ENCODE measurements around the gene MAP3K5. TPM values are rescaled to one million over a fixed set of nuclear protein-coding genes. Genes with fewer than 3 reads are reported as not detected.

Gene MAP3K5
- total RNA-seq, 1 donor from 2014 or later = 0.02 TPM

- Mint-ChIP-seq H3K4me3 (no peak overlapping the region), H3K9me3 (no peaks in the 10 kb centered on the region), H3K27ac (no peak overlapping the region), H3K27me3 (ENCODE audit: insufficient read depth, low read depth) (peaks cover 27% of the 10 kb centered on the region), H3K36me3 (no peaks in the 10 kb centered on the region), H3K4me1 (peaks cover 25% of the 10 kb centered on the region)
- H2AFZ ChIP-seq (replicated peaks) = no peak overlapping the region
- DNase-seq (ENCODE audit: low spot score) = no peak
- peaks cover 14% of the 10 kb centered on the region for H4K20me1 ChIP-seq (ENCODE audit: low read depth)
- H3K27me3 ChIP-seq = peaks cover 33% of the 10 kb centered on the region
- H3K4me2 ChIP-seq = no peak overlapping the region
- no peak for TF ChIP-seq EZH2phosphoT487 (IDR thresholded peaks at IDR 0.05)
- no peak for TF ChIP-seq EZH2 (IDR thresholded peaks at IDR 0.05)
- no peak for TF ChIP-seq CTCF (IDR thresholded peaks at IDR 0.05)
- H3K4me1 ChIP-seq = peaks cover 13% of the 10 kb centered on the region
- no peaks in the 10 kb centered on the region for H3K9me3 ChIP-seq (ENCODE audit: low read depth)
- H3F3A ChIP-seq (ENCODE audit: low read depth) = peaks cover 9% of the 10 kb centered on the region
- no peaks in the 10 kb centered on the region for H3K36me3 ChIP-seq
- H3K27ac ChIP-seq = no peak overlapping the region
- H3K79me2 ChIP-seq (ENCODE audit: low read depth) = peaks cover 27% of the 10 kb centered on the region
- H3K4me3 ChIP-seq = no peak overlapping the region
- no peak overlapping the region for H3K9ac ChIP-seq
Observed at GRCh38 chr6:136546331-136546730, 245.9 kb downstream of the MAP3K5 start.

- DNase-seq (ENCODE audit: low spot score) = no peak
- Histone ChIP-seq H3K27ac (no peak overlapping the region), H3F3A (ENCODE audit: low read depth) (no peaks in the 10 kb centered on the region), H3K27me3 (peaks cover 13% of the 10 kb centered on the region), H3K36me3 (no peaks in the 10 kb centered on the region), H3K4me1 (peaks cover 22% of the 10 kb centered on the region), H3K79me2 (ENCODE audit: low read depth) (peaks cover 32% of the 10 kb centered on the region), H3K4me3 (no peak overlapping the region), H4K20me1 (ENCODE audit: low read depth) (peaks cover 22% of the 10 kb centered on the region), H3K9me3 (ENCODE audit: low read depth) (no peaks in the 10 kb centered on the region), H3K9ac (no peak overlapping the region), H3K4me2 (no peak overlapping the region), H2AFZ (replicated peaks) (no peak overlapping the region)
- Mint-ChIP-seq H3K36me3 (no peaks in the 10 kb centered on the region), H3K4me1 (peaks cover 35% of the 10 kb centered on the region), H3K9me3 (no peaks in the 10 kb centered on the region), H3K27ac (no peak overlapping the region), H3K27me3 (ENCODE audit: insufficient read depth, low read depth) (peaks cover 20% of the 10 kb centered on the region), H3K4me3 (no peak overlapping the region)
- no peak for TF ChIP-seq EZH2 (IDR thresholded peaks at IDR 0.05)
- no peak for TF ChIP-seq CTCF (IDR thresholded peaks at IDR 0.05)
- no peak for TF ChIP-seq EZH2phosphoT487 (IDR thresholded peaks at IDR 0.05)
Observed at GRCh38 chr6:136544326-136544725, 248.0 kb downstream of the MAP3K5 start.

- Histone ChIP-seq H3K4me3 (no peak overlapping the region), H3K9ac (no peak overlapping the region), H3K4me2 (no peak overlapping the region), H3K79me2 (ENCODE audit: low read depth) (peaks cover 6% of the 10 kb centered on the region), H3K9me3 (ENCODE audit: low read depth) (no peaks in the 10 kb centered on the region), H3K36me3 (no peaks in the 10 kb centered on the region), H4K20me1 (ENCODE audit: low read depth) (peaks cover 8% of the 10 kb centered on the region), H3K27me3 (no peaks in the 10 kb centered on the region), H2AFZ (replicated peaks) (no peak overlapping the region), H3K4me1 (peaks cover 12% of the 10 kb centered on the region), H3K27ac (no peak overlapping the region), H3F3A (ENCODE audit: low read depth) (no peaks in the 10 kb centered on the region)
- no peak overlapping the region for H3K4me3 Mint-ChIP-seq
- H3K9me3 Mint-ChIP-seq = no peaks in the 10 kb centered on the region
- H3K27ac Mint-ChIP-seq = no peak overlapping the region
- TF ChIP-seq EZH2phosphoT487 (IDR thresholded peaks at IDR 0.05) = no peak
- no peak for TF ChIP-seq EZH2 (IDR thresholded peaks at IDR 0.05)
- no peak for TF ChIP-seq CTCF (IDR thresholded peaks at IDR 0.05)
- DNase-seq (ENCODE audit: low spot score) = no peak
- H3K36me3 Mint-ChIP-seq = no peaks in the 10 kb centered on the region
- H3K27me3 Mint-ChIP-seq (ENCODE audit: insufficient read depth, low read depth) = peaks cover 9% of the 10 kb centered on the region
- peaks cover 40% of the 10 kb centered on the region for H3K4me1 Mint-ChIP-seq
Observed at GRCh38 chr6:136541395-136541794, 250.9 kb downstream of the MAP3K5 start.
